Vagina (tissue), 2 donors: ENCODE data around the gene CHRDL2.

Experiments
- POLR2A ChIP-seq, 2 donors: fragments of 450-650 bp; IDR thresholded peaks; one replicate each; pipeline ENCODE4 v1.6.1; 2017; ENCODE audit warnings: antibody characterized with exemption in 2 of 2, mild to moderate bottlenecking in 2 of 2, moderate library complexity in 2 of 2
- TF ChIP-seq, protein P1 (sequence below), 3 experiments: fragments of 450-650 bp in 2 of 3; fragments of 200-600 bp in 1 of 3; sonication (generic) in 1 of 3; IDR thresholded peaks; one replicate each; pipeline ENCODE4 v1.5.1; 2017 to 2019; ENCODE audit warnings: antibody characterized with exemption in 3 of 3, mild to moderate bottlenecking in 2 of 3, moderate library complexity in 2 of 3

- TF ChIP-seq, protein P1, sequence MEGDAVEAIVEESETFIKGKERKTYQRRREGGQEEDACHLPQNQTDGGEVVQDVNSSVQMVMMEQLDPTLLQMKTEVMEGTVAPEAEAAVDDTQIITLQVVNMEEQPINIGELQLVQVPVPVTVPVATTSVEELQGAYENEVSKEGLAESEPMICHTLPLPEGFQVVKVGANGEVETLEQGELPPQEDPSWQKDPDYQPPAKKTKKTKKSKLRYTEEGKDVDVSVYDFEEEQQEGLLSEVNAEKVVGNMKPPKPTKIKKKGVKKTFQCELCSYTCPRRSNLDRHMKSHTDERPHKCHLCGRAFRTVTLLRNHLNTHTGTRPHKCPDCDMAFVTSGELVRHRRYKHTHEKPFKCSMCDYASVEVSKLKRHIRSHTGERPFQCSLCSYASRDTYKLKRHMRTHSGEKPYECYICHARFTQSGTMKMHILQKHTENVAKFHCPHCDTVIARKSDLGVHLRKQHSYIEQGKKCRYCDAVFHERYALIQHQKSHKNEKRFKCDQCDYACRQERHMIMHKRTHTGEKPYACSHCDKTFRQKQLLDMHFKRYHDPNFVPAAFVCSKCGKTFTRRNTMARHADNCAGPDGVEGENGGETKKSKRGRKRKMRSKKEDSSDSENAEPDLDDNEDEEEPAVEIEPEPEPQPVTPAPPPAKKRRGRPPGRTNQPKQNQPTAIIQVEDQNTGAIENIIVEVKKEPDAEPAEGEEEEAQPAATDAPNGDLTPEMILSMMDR (IDR thresholded peaks at IDR 0.05): no peak
- TF ChIP-seq POLR2A (IDR thresholded peaks at IDR 0.05): no peak
These were observed 18.1 kb upstream of the CHRDL2 start for GRCh38 chr11:74749127-74749964.
